ENCODE measurements around the gene CCDC194.

DNA sequence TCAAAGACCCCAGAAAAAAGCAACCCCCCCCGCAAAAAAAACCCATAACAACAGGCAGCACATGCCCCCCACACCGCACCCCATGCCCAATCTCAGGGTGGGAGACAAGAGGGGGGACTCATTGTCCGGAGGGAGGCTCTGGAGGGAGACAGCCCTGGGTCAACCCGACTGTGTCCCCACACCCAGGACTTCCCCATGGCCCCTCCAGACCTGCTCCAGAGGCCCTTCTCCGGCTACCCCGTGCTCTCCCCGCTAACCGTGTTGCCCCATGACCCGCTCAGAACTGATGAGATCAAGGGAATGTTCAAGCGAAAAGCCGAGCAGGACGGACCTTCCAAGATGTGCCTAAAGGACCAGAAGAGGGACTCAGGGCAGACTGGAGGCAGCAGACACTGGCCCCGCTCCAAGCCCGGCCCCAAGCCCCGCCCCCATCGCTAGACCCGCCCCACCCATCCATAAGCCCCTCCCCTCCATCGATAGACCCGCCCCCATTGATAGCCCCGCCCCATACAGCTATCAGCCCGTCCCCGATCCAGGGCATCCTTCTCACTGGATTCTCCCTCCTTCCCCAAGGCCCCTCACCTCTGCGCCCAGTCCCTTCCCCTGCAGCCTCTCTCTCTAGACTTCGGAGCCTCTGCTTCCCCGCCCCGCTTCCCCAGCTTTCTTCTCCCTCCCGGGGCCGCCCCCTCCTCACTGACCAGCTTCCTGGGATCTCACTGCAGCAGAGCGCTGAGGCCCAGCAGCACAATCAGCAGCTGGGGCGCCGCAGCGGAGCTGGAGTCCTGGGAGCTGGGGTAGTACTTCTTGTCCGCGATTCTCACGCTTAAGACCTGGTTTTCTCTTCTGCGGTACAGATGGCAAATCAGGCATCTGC, 9.2 kb upstream of the CCDC194 start:
- TF ChIP-seq CTCF (IDR thresholded peaks at IDR 0.05): no peak
- no peak for TF ChIP-seq POLR2A (IDR thresholded peaks at IDR 0.05)

Data from upper lobe of left lung (tissue), 4 donors.